Esophagus squamous epithelium (tissue), 4 donors: Measurements from ENCODE around the gene TFAP2E.

ENCODE experiments used
- CTCF ChIP-seq, 6 experiments: fragments of 450-650 bp in 4 of 6; fragments of 200-600 bp in 2 of 6; sonication (generic) in 2 of 6; IDR thresholded peaks; one replicate each; pipeline ENCODE4 v1.5.1; 2016 to 2019; ENCODE audit warnings: antibody characterized with exemption in 6 of 6, mild to moderate bottlenecking in 4 of 6, moderate library complexity in 4 of 6
- POLR2A ChIP-seq, 4 donors: fragments of 450-650 bp; IDR thresholded peaks; one replicate each; pipeline ENCODE4 v1.6.1; 2017; ENCODE audit warnings: antibody characterized with exemption in 4 of 4, mild to moderate bottlenecking in 4 of 4, moderate library complexity in 3 of 4

- TF ChIP-seq CTCF (IDR thresholded peaks at IDR 0.05) (no peak), POLR2A (IDR thresholded peaks at IDR 0.05) (no peak)
Observed at GRCh38 chr1:35574125-35574654, 1.1 kb downstream of the TFAP2E start.
